Mesendoderm (in vitro differentiated cells): Measurements from ENCODE around the gene MTREX.
A peak's percentile ranks its signal among the peaks of the same experiment; 100 is the strongest.

Source experiments
- DNase-seq: peaks from one replicate; pipeline ENCODE4 v3.0.0; 2013
- H2AK5ac ChIP-seq: 2 replicates; pipeline ENCODE4 v1.6.1; 2013; ENCODE audit warnings: low read length, inconsistent platforms
- H2BK120ac ChIP-seq: 2 replicates; pipeline ENCODE4 v1.6.1; 2013; ENCODE audit warnings: low read depth, mild to moderate bottlenecking, low read length, moderate library complexity, mixed read lengths
- H2BK15ac ChIP-seq: replicated peaks from 2 replicates; pipeline ENCODE4 v1.6.1; 2013; ENCODE audit warnings: low read depth, mild to moderate bottlenecking, moderate library complexity
- H2BK5ac ChIP-seq: 2 replicates; pipeline ENCODE4 v1.6.1; 2013; ENCODE audit warnings: low read length, inconsistent platforms
- H3K18ac ChIP-seq: 2 replicates; pipeline ENCODE4 v1.6.1; 2013; ENCODE audit warnings: mild to moderate bottlenecking, low read length, mixed read lengths
- H3K23ac ChIP-seq: one replicate; pipeline ENCODE4 v1.6.1; 2013; ENCODE audit warnings: low read length
- H3K27ac ChIP-seq: 2 replicates; pipeline ENCODE4 v1.5.1; 2013; ENCODE audit warnings: low read depth, mild to moderate bottlenecking, inconsistent platforms, low read length, moderate library complexity
- H3K27me3 ChIP-seq: 2 replicates; pipeline ENCODE4 v1.6.1; 2013; ENCODE audit warnings: low read length, control low read depth, mild to moderate bottlenecking, inconsistent platforms; ENCODE audit not compliant: insufficient read depth, poor library complexity
- H3K36me3 ChIP-seq: 2 replicates; pipeline ENCODE4 v1.6.1; 2013; ENCODE audit warnings: low read length, inconsistent platforms; ENCODE audit not compliant: control insufficient read depth, insufficient read depth
- H3K4ac ChIP-seq: one replicate; pipeline ENCODE4 v1.6.1; 2013; ENCODE audit warnings: low read depth, mild to moderate bottlenecking, low read length, moderate library complexity
- H3K4me1 ChIP-seq: 2 replicates; pipeline ENCODE4 v1.6.1; 2013; ENCODE audit warnings: low read depth, low read length, inconsistent platforms; ENCODE audit not compliant: control insufficient read depth
- H3K4me2 ChIP-seq: 2 replicates; pipeline ENCODE4 v1.6.1; 2013; ENCODE audit warnings: low read length
- H3K4me3 ChIP-seq: 2 replicates; pipeline ENCODE4 v1.5.1; 2013; ENCODE audit warnings: mild to moderate bottlenecking, low read length
- H3K56ac ChIP-seq: one replicate; pipeline ENCODE4 v1.6.1; 2013; ENCODE audit warnings: low read length
- H3K79me1 ChIP-seq: 2 replicates; pipeline ENCODE4 v1.6.1; 2013; ENCODE audit warnings: low read length, inconsistent platforms
- H3K79me2 ChIP-seq: 2 replicates; pipeline ENCODE4 v1.6.1; 2013; ENCODE audit warnings: mild to moderate bottlenecking, low read length; ENCODE audit not compliant: control insufficient read depth, insufficient read depth
- H3K9ac ChIP-seq: 2 replicates; pipeline ENCODE4 v1.6.1; 2013; ENCODE audit warnings: low read length, inconsistent platforms
- H4K5ac ChIP-seq: one replicate; pipeline ENCODE4 v1.6.1; 2013; ENCODE audit warnings: low read length
- H4K8ac ChIP-seq: one replicate; pipeline ENCODE4 v1.6.1; 2013; ENCODE audit warnings: low read depth, mild to moderate bottlenecking, control low read depth, low read length, moderate library complexity
- WGBS: extraction: QIAGEN DNeasy Blood & Tissue Kit; methylation state at CpG from one replicate; pipeline ENCODE4 v1.1.7; 2013; ENCODE audit warnings: low lambda C conversion rate, missing lambda C conversion rate; ENCODE audit not compliant: insufficient coverage; ENCODE audit errors: extremely low coverage; 5-methylcytosine and 5-hydroxymethylcytosine counted together

Gene MTREX

GRCh38 chr5:55305345-55305744 lies 2.4 kb upstream of the MTREX start:
- Histone ChIP-seq H2BK120ac (no peak overlapping the region), H3K4ac (no peak overlapping the region), H2AK5ac (no peak overlapping the region), H3K79me1 (peaks cover 13% of the 10 kb centered on the region), H4K5ac (no peak overlapping the region), H3K23ac (no peak overlapping the region), H3K36me3 (no peaks in the 10 kb centered on the region), H4K8ac (no peak overlapping the region), H2BK15ac (no peak overlapping the region), H3K27ac (no peak overlapping the region), H2BK5ac (no peak overlapping the region), H3K4me2 (no peak overlapping the region), H3K56ac (no peak overlapping the region), H3K79me2 (peaks cover 44% of the 10 kb centered on the region), H3K18ac (no peak overlapping the region), H3K4me1 (peaks cover 4% of the 10 kb centered on the region), H3K9ac (peak overlapping the region; percentile 12), H3K4me3 (no peak overlapping the region), H3K27me3 (no peaks in the 10 kb centered on the region)
- WGBS, result no CpG with 5 or more reads among the region's 4 CpGs
- DNase-seq, result no peak

DNA sequence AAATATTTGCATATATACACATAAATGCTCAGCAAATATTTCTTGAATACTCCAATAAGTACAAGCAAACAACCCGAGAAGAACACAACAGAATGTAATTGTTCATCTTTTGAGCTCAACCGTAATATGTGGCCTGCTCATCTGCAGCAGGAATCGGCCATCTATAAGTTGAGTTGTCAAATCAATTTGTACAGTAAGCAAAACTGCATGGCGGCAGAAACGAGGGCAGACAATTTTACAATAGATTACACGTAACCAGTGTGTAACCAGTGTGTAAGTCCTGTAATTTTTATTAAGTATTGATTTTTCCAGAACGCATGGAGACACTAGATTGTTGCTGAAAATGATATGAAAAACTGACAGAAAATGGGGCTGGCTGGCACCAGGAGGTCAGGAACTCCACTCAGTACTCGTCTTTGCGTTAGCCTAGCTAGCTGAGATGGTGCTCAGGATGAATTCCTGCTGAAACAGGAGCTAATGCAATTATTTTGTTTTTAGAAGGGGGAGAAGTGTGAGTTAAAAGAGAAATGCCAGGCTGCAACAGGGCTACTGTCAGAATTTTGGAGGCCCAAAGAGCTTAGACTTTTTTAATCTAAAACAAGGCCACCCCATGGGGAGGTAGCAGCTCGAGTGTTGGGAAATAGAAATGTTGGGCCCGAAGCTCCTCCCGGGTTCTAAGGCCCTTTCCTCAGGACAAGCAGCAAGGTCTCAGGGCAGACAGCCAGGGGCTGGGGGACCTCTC lies 977 bp upstream of the MTREX start:
- Histone ChIP-seq H3K56ac (peak overlapping the region; percentile 83), H3K4me1 (peaks cover 4% of the 10 kb centered on the region), H3K27ac (peak overlapping the region; percentile 81), H3K18ac (peak overlapping the region; percentile 46), H2BK120ac (no peak overlapping the region), H3K27me3 (no peaks in the 10 kb centered on the region), H3K79me1 (peaks cover 15% of the 10 kb centered on the region), H2AK5ac (no peak overlapping the region), H3K23ac (no peak overlapping the region), H2BK5ac (no peak overlapping the region), H3K79me2 (peaks cover 56% of the 10 kb centered on the region), H3K36me3 (no peaks in the 10 kb centered on the region), H3K4me3 (peak overlapping the region; percentile 92), H3K4me2 (peak overlapping the region; percentile 71), H4K8ac (no peak overlapping the region), H3K9ac (peak overlapping the region; percentile 85), H4K5ac (no peak overlapping the region), H2BK15ac (no peak overlapping the region), H3K4ac (no peak overlapping the region)
- no peak for DNase-seq
- no CpG with 5 or more reads among the region's 12 CpGs for WGBS

DNA sequence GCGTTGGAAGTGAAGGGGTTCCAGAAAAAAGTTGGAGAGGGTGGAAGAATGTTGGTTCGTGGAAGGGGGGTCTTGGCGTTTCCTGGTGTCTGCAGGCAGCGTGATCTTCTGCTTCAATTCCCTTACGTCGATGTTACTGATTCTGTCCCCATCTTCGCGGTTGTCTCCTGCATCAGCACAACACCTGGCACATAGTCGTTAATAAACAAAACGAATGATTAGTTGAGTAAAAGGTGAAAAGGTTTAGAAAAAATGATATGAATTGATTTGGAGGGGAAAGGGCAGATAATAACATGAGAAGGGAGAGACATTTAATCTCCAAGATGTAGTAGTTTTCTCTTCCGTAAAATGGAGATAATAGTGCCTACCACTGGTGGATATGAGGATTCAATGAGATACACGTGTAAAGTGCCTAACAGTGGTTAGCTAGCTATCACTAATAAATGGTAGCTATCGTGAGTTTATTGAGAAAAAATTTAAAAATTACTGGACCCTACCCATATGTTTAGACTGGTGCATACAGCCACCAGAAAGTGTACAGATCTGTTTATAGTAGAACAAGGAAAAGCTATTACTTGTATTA lies 556 bp downstream of the MTREX start:
- Histone ChIP-seq H2BK15ac (no peak overlapping the region), H3K4me2 (peak overlapping the region; percentile 12), H3K9ac (peak overlapping the region; percentile 85), H2BK5ac (no peak overlapping the region), H4K5ac (no peak overlapping the region), H3K4ac (no peak overlapping the region), H3K4me1 (peaks cover 4% of the 10 kb centered on the region), H3K27me3 (no peaks in the 10 kb centered on the region), H3K18ac (peak overlapping the region; percentile 69), H3K27ac (peak overlapping the region; percentile 81), H4K8ac (no peak overlapping the region), H3K79me2 (peaks cover 66% of the 10 kb centered on the region), H3K36me3 (no peaks in the 10 kb centered on the region), H3K4me3 (peak overlapping the region; percentile 63), H3K79me1 (peaks cover 12% of the 10 kb centered on the region), H2AK5ac (no peak overlapping the region), H2BK120ac (no peak overlapping the region), H3K23ac (no peak overlapping the region), H3K56ac (peak overlapping the region; percentile 83)
- peak; percentile 44 for DNase-seq
- WGBS, result 88% methylated on average over 1 of the region's 13 CpGs

GRCh38 chr5:55313870-55314617 lies 6.3 kb downstream of the MTREX start:
- Histone ChIP-seq H4K8ac (no peak overlapping the region), H3K4me3 (no peak overlapping the region), H3K36me3 (no peaks in the 10 kb centered on the region), H2BK5ac (no peak overlapping the region), H3K27ac (no peak overlapping the region), H3K4me1 (peaks cover 6% of the 10 kb centered on the region), H3K18ac (no peak overlapping the region), H3K4me2 (no peak overlapping the region), H3K56ac (no peak overlapping the region), H3K79me2 (peaks cover 64% of the 10 kb centered on the region), H3K9ac (no peak overlapping the region), H3K79me1 (peaks cover 13% of the 10 kb centered on the region), H3K23ac (no peak overlapping the region), H3K4ac (no peak overlapping the region), H2BK15ac (no peak overlapping the region), H3K27me3 (no peaks in the 10 kb centered on the region), H2AK5ac (no peak overlapping the region), H2BK120ac (no peak overlapping the region), H4K5ac (no peak overlapping the region)
- no peak for DNase-seq
- no CpG with 5 or more reads among the region's 5 CpGs for WGBS

- Histone ChIP-seq H2BK120ac (no peak overlapping the region), H3K9ac (no peak overlapping the region), H3K27ac (no peak overlapping the region), H3K4me1 (peaks cover 6% of the 10 kb centered on the region), H3K27me3 (no peaks in the 10 kb centered on the region), H3K4me2 (no peak overlapping the region), H3K23ac (no peak overlapping the region), H3K18ac (no peak overlapping the region), H2BK15ac (no peak overlapping the region), H3K36me3 (no peaks in the 10 kb centered on the region), H4K8ac (no peak overlapping the region), H4K5ac (no peak overlapping the region), H3K4me3 (no peak overlapping the region), H2BK5ac (no peak overlapping the region), H3K4ac (no peak overlapping the region), H3K79me2 (peaks cover 54% of the 10 kb centered on the region), H3K79me1 (peaks cover 15% of the 10 kb centered on the region), H3K56ac (no peak overlapping the region), H2AK5ac (no peak overlapping the region)
- DNase-seq, result no peak
- WGBS, result no CpG with 5 or more reads among the region's 2 CpGs
Observed at GRCh38 chr5:55316289-55316688, 8.5 kb downstream of the MTREX start.
